ENCODE results near the gene CALR3.

DNA sequence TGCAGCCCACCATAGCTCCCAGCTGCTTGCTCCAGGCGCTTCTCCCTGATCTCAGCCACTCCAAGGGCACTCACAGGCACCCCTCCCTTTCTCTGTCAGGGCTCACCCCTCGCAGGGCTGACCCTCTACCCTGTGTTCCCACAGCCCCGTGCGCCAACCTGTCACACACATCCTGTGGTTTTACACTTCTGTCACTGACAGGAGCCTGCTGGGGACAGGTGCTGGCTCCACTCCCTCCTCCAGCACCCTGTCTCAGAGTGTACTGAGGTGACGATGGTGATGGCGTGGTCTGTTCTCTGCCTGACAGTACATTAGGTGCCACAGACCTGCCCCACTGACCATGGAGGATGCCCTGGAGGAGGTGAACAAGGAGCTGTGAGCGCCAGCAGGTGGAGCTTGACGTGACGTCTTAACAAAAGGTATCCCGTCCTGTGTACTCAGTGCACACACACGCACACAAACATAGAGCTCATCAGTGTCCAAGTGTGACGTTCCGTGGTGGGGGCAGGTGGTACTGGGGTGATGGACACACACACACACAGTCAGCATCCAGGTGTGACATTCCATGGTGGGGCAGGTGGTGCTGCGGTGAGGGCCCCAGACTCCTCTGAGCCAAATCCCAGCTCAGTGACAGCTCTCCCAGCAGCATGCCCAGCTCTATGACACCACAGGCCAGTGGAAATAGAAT is 21.1 kb upstream of the CALR3 start:
- TF ChIP-seq, protein P1, sequence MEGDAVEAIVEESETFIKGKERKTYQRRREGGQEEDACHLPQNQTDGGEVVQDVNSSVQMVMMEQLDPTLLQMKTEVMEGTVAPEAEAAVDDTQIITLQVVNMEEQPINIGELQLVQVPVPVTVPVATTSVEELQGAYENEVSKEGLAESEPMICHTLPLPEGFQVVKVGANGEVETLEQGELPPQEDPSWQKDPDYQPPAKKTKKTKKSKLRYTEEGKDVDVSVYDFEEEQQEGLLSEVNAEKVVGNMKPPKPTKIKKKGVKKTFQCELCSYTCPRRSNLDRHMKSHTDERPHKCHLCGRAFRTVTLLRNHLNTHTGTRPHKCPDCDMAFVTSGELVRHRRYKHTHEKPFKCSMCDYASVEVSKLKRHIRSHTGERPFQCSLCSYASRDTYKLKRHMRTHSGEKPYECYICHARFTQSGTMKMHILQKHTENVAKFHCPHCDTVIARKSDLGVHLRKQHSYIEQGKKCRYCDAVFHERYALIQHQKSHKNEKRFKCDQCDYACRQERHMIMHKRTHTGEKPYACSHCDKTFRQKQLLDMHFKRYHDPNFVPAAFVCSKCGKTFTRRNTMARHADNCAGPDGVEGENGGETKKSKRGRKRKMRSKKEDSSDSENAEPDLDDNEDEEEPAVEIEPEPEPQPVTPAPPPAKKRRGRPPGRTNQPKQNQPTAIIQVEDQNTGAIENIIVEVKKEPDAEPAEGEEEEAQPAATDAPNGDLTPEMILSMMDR (CRISPR knock-in tag; IDR thresholded peaks at IDR 0.05): no peak; the same call in 1 of the 2 replicates
- TF ChIP-seq SIN3A (IDR thresholded peaks at IDR 0.05; ENCODE audit: borderline replicate concordance, low read depth, low read length) (no peak), NR2C2 (CRISPR knock-in tag; IDR thresholded peaks at IDR 0.05; ENCODE audit: borderline replicate concordance) (no peak)
- TF ChIP-seq, protein P2, sequence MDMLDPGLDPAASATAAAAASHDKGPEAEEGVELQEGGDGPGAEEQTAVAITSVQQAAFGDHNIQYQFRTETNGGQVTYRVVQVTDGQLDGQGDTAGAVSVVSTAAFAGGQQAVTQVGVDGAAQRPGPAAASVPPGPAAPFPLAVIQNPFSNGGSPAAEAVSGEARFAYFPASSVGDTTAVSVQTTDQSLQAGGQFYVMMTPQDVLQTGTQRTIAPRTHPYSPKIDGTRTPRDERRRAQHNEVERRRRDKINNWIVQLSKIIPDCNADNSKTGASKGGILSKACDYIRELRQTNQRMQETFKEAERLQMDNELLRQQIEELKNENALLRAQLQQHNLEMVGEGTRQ (IDR thresholded peaks at IDR 0.05; ENCODE audit: low read depth, low read length): no peak
- TF ChIP-seq, protein P2 (CRISPR knock-in tag; IDR thresholded peaks at IDR 0.05; ENCODE audit: borderline replicate concordance): no peak
- TF ChIP-seq, protein P3, sequence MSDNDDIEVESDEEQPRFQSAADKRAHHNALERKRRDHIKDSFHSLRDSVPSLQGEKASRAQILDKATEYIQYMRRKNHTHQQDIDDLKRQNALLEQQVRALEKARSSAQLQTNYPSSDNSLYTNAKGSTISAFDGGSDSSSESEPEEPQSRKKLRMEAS (IDR thresholded peaks at IDR 0.05): no peak
